ENCODE data around the gene ARHGAP23. TPM values are rescaled to one million over a fixed set of nuclear protein-coding genes. Genes with fewer than 3 reads are reported as not detected.

ARHGAP23 gene
- total RNA-seq, 2 experiments from 2014 or later, result 0.73 TPM; not detected in 1

GRCh38 chr17:38440614-38441397, 12.5 kb downstream of the ARHGAP23 start:
- no peak for DNase-seq
- Histone ChIP-seq H3K4me1 (ENCODE audit: insufficient read depth, low read length) (peaks cover 8% of the 10 kb centered on the region), H3K27me3 (ENCODE audit: control insufficient read depth in 1 of 2, insufficient read depth in 2 of 2, low read length in 2 of 2) (no peaks in the 10 kb centered on the region), H3K9me3 (ENCODE audit: control insufficient read depth in 1 of 2, insufficient read depth in 1 of 2, low read length in 2 of 2) (no peaks in the 10 kb centered on the region), H3K36me3 (ENCODE audit: insufficient read depth, low read length) (no peaks in the 10 kb centered on the region), H3K27ac (ENCODE audit: low read depth in 1 of 2, low read length in 2 of 2) (no peak overlapping the region), H3K4me3 (ENCODE audit: low read length) (no peak overlapping the region)
- no peak for ATAC-seq (ENCODE audit: poor library complexity)
- CTCF ChIA-PET, result no interaction called here
- Mint-ChIP-seq H3K9me3 (no peaks in the 10 kb centered on the region), H3K36me3 (ENCODE audit: low read depth) (no peaks in the 10 kb centered on the region), H3K27ac (no peak overlapping the region), H3K4me1 (ENCODE audit: low read depth) (peaks cover 5% of the 10 kb centered on the region), H3K4me3 (no peak overlapping the region), H3K27me3 (peaks cover 5% of the 10 kb centered on the region)
- intact Hi-C loops (cut with DNase I, micrococcal nuclease), result loop anchor here in 1 of 2 experiments (5.0 kb wide), 2 partner anchors 41 to 226 kb away; no protein-coding TSS in a partner anchor
- POLR2A ChIA-PET, result no interaction called here
- no peak for TF ChIP-seq CTCF (IDR thresholded peaks at IDR 0.05)

- H3K27ac Mint-ChIP-seq, result no peak overlapping the region
- POLR2A ChIA-PET, result no interaction called here
- DNase-seq (no peak), ATAC-seq (ENCODE audit: poor library complexity) (no peak)
- H3K27me3 ChIP-seq (ENCODE audit: control insufficient read depth in 1 of 2, insufficient read depth in 2 of 2, low read length in 2 of 2), result no peaks in the 10 kb centered on the region
- intact Hi-C loops (cut with DNase I, micrococcal nuclease), result loop anchor here in 1 of 2 experiments (5.0 kb wide), 2 partner anchors 41 to 226 kb away; no protein-coding TSS in a partner anchor
- no peaks in the 10 kb centered on the region for H3K36me3 Mint-ChIP-seq (ENCODE audit: low read depth)
- no peaks in the 10 kb centered on the region for H3K9me3 ChIP-seq (ENCODE audit: control insufficient read depth in 1 of 2, insufficient read depth in 1 of 2, low read length in 2 of 2)
- no peak overlapping the region for H3K27ac ChIP-seq (ENCODE audit: low read depth in 1 of 2, low read length in 2 of 2)
- H3K4me1 Mint-ChIP-seq (ENCODE audit: low read depth), result peaks cover 5% of the 10 kb centered on the region
- H3K27me3 Mint-ChIP-seq, result peaks cover 5% of the 10 kb centered on the region
- H3K4me3 ChIP-seq (ENCODE audit: low read length), result no peak overlapping the region
- no peak for TF ChIP-seq CTCF (IDR thresholded peaks at IDR 0.05)
- CTCF ChIA-PET, result no interaction called here
- H3K4me1 ChIP-seq (ENCODE audit: insufficient read depth, low read length), result peaks cover 8% of the 10 kb centered on the region
- no peak overlapping the region for H3K4me3 Mint-ChIP-seq
- no peaks in the 10 kb centered on the region for H3K36me3 ChIP-seq (ENCODE audit: insufficient read depth, low read length)
- H3K9me3 Mint-ChIP-seq, result no peaks in the 10 kb centered on the region
These were observed 13.3 kb downstream of the ARHGAP23 start for GRCh38 chr17:38441429-38442061.

GRCh38 chr17:38442548-38442947, 14.3 kb downstream of the ARHGAP23 start:
- Mint-ChIP-seq H3K27me3 (peaks cover 5% of the 10 kb centered on the region), H3K27ac (no peak overlapping the region), H3K9me3 (no peaks in the 10 kb centered on the region), H3K4me1 (ENCODE audit: low read depth) (peaks cover 5% of the 10 kb centered on the region), H3K36me3 (ENCODE audit: low read depth) (no peaks in the 10 kb centered on the region), H3K4me3 (no peak overlapping the region)
- Histone ChIP-seq H3K36me3 (ENCODE audit: insufficient read depth, low read length) (no peaks in the 10 kb centered on the region), H3K27me3 (ENCODE audit: control insufficient read depth in 1 of 2, insufficient read depth in 2 of 2, low read length in 2 of 2) (no peaks in the 10 kb centered on the region), H3K9me3 (ENCODE audit: control insufficient read depth in 1 of 2, insufficient read depth in 1 of 2, low read length in 2 of 2) (no peaks in the 10 kb centered on the region), H3K4me1 (ENCODE audit: insufficient read depth, low read length) (peaks cover 8% of the 10 kb centered on the region), H3K27ac (ENCODE audit: low read depth in 1 of 2, low read length in 2 of 2) (no peak overlapping the region), H3K4me3 (ENCODE audit: low read length) (no peak overlapping the region)
- ChIA-PET POLR2A (no interaction called here), CTCF (no interaction called here)
- ATAC-seq (ENCODE audit: poor library complexity) (no peak), DNase-seq (no peak)
- intact Hi-C loops (cut with DNase I, micrococcal nuclease), result loop anchor here in 1 of 2 experiments (5.0 kb wide), 2 partner anchors 40 to 225 kb away; no protein-coding TSS in a partner anchor
- no peak for TF ChIP-seq CTCF (IDR thresholded peaks at IDR 0.05)

Data from CD4-positive, alpha-beta T cell (primary cell).